Esophagus (tissue), 2 donors: ENCODE results near the gene SLC9A3. TPM values are rescaled to one million over a fixed set of nuclear protein-coding genes. Genes with fewer than 3 reads are reported as not detected.
"Not testable (repeated sequence)": the region's sequence is repeated elsewhere in the genome, so short reads cannot be mapped to it uniquely, and the experiment has no call there.

Experiments used
- H3K27ac ChIP-seq, 2 donors: one replicate each; pipeline ENCODE4 v1.5.1; 2013; ENCODE audit warnings: low read depth in 2 of 2, mild to moderate bottlenecking in 2 of 2, inconsistent platforms in 1 of 2, low read length in 1 of 2, moderate library complexity in 1 of 2
- H3K27me3 ChIP-seq, 2 donors: one replicate each; pipeline ENCODE4 v1.6.1; 2013; ENCODE audit warnings: low read length in 2 of 2, control low read depth in 1 of 2, mild to moderate bottlenecking in 1 of 2; ENCODE audit not compliant: insufficient read depth in 2 of 2, control insufficient read depth in 1 of 2
- H3K36me3 ChIP-seq, 2 donors: one replicate each; pipeline ENCODE4 v1.6.1; 2013; ENCODE audit warnings: low read length in 1 of 2; ENCODE audit not compliant: control insufficient read depth in 2 of 2, insufficient read depth in 2 of 2
- H3K4me1 ChIP-seq, 2 donors: one replicate each; pipeline ENCODE4 v1.6.1; 2013; ENCODE audit warnings: low read length in 1 of 2; ENCODE audit not compliant: control insufficient read depth in 2 of 2, insufficient read depth in 2 of 2
- H3K4me3 ChIP-seq, 2 donors: one replicate each; pipeline ENCODE4 v1.5.1; 2013; ENCODE audit warnings: low read length in 2 of 2, mild to moderate bottlenecking in 2 of 2, low read depth in 1 of 2, moderate library complexity in 1 of 2
- H3K9me3 ChIP-seq, 2 donors: one replicate each; pipeline ENCODE4 v1.6.1; 2013; ENCODE audit warnings: mild to moderate bottlenecking in 2 of 2, low read depth in 1 of 2, low read length in 1 of 2, moderate library complexity in 1 of 2; ENCODE audit not compliant: control insufficient read depth in 2 of 2, insufficient read depth in 1 of 2
- WGBS, 2 donors: extraction: QIAGEN DNeasy Blood & Tissue Kit; methylation state at CpG; one replicate each; pipeline ENCODE4 v1.1.7; 2013; 5-methylcytosine and 5-hydroxymethylcytosine counted together
- polyA plus RNA-seq, 2 donors: library from polyadenylated mRNA; stranded (reverse); fragments of 200-250 nt; gene quantifications; one replicate each; pipeline ENCODE4 v1.2.3, GENCODE V29; 2013
- donor health status: healthy with polysubstance abuse.
- donor health status: Bipolar disorder and iron deficiency.

The SLC9A3 gene
- polyA plus RNA-seq, 2 donors = 1.9 to 4.4 TPM

- no peaks in the 10 kb centered on the region for H3K36me3 ChIP-seq
- no peak overlapping the region for H3K4me3 ChIP-seq
- WGBS, 2 donors = 64 to 69% methylated on average over 18 of the region's 18 CpGs
- H3K27me3 ChIP-seq = peaks cover 0 to 5% of the 10 kb centered on the region in 2 donors
- H3K4me1 ChIP-seq = peaks cover 7 to 16% of the 10 kb centered on the region in 2 donors
- H3K9me3 ChIP-seq = no peaks in the 10 kb centered on the region
- no peak overlapping the region for H3K27ac ChIP-seq
Measured at GRCh38 chr5:478982-479535, 45.2 kb downstream of the SLC9A3 start.

- Histone ChIP-seq H3K27me3 (peaks cover 0 to 5% of the 10 kb centered on the region in 2 donors), H3K36me3 (no peaks in the 10 kb centered on the region), H3K4me1 (peaks cover 7 to 16% of the 10 kb centered on the region in 2 donors), H3K4me3 (no peak overlapping the region), H3K9me3 (no peaks in the 10 kb centered on the region), H3K27ac (no peak overlapping the region)
- WGBS, 2 donors = 57 to 58% methylated on average over 17 of the region's 18 CpGs
Measured at GRCh38 chr5:478369-478981, 45.8 kb downstream of the SLC9A3 start.

GRCh38 chr5:477871-478270, 46.4 kb downstream of the SLC9A3 start:
- H3K4me3 ChIP-seq = no peak overlapping the region
- WGBS, 2 donors = 74 to 83% methylated on average over 13 of the region's 13 CpGs
- H3K27me3 ChIP-seq = peaks cover 0 to 5% of the 10 kb centered on the region in 2 donors
- no peak overlapping the region for H3K27ac ChIP-seq
- no peaks in the 10 kb centered on the region for H3K36me3 ChIP-seq
- H3K4me1 ChIP-seq = peaks cover 7 to 14% of the 10 kb centered on the region in 2 donors
- H3K9me3 ChIP-seq = no peaks in the 10 kb centered on the region

- no peak overlapping the region for H3K4me3 ChIP-seq
- H3K9me3 ChIP-seq = no peaks in the 10 kb centered on the region
- H3K27ac ChIP-seq = no peak overlapping the region
- H3K4me1 ChIP-seq = peaks cover 7 to 14% of the 10 kb centered on the region in 2 donors
- WGBS, 2 donors = 69 to 71% methylated on average over 19 of the region's 19 CpGs
- peaks cover 0 to 5% of the 10 kb centered on the region in 2 donors for H3K27me3 ChIP-seq
- H3K36me3 ChIP-seq = no peaks in the 10 kb centered on the region
Measured at GRCh38 chr5:477247-477646, 47.0 kb downstream of the SLC9A3 start.

- H3K27me3 ChIP-seq = peaks cover 0 to 5% of the 10 kb centered on the region in 2 donors
- H3K4me1 ChIP-seq = peaks cover 7 to 17% of the 10 kb centered on the region in 2 donors
- no peaks in the 10 kb centered on the region for H3K36me3 ChIP-seq
- no peak overlapping the region for H3K4me3 ChIP-seq
- H3K9me3 ChIP-seq = no peaks in the 10 kb centered on the region
- no peak overlapping the region for H3K27ac ChIP-seq
- WGBS, 2 donors = 63 to 70% methylated on average over 9 of the region's 9 CpGs
Measured at GRCh38 chr5:476814-477175, 47.5 kb downstream of the SLC9A3 start.

GRCh38 chr5:476102-476813, 48.0 kb downstream of the SLC9A3 start:
- peaks cover 7 to 21% of the 10 kb centered on the region in 2 donors for H3K4me1 ChIP-seq
- peaks cover 0 to 3% of the 10 kb centered on the region in 2 donors for H3K36me3 ChIP-seq
- H3K27ac ChIP-seq = no peak overlapping the region
- no peaks in the 10 kb centered on the region for H3K9me3 ChIP-seq
- H3K27me3 ChIP-seq = peaks cover 0 to 5% of the 10 kb centered on the region in 2 donors
- 57 to 63% methylated on average over 51 of the region's 51 CpGs for WGBS, 2 donors
- H3K4me3 ChIP-seq = peak overlapping the region in 1 of 2 donors; percentile 3

- Histone ChIP-seq H3K36me3 (peaks cover 0 to 6% of the 10 kb centered on the region in 2 donors), H3K9me3 (no peaks in the 10 kb centered on the region), H3K4me1 (peaks cover 7 to 26% of the 10 kb centered on the region in 2 donors), H3K27me3 (peaks cover 0 to 5% of the 10 kb centered on the region in 2 donors), H3K27ac (peak overlapping the region in 1 of 2 donors; percentile 35), H3K4me3 (peak overlapping the region; percentile 3 to 47)
- 47 to 58% methylated on average over 8 of the region's 8 CpGs for WGBS, 2 donors
Measured at GRCh38 chr5:475704-476101, 48.5 kb downstream of the SLC9A3 start.

- Histone ChIP-seq H3K9me3 (no peaks in the 10 kb centered on the region), H3K4me1 (peaks cover 7 to 26% of the 10 kb centered on the region in 2 donors), H3K4me3 (peak overlapping the region; percentile 32 to 47), H3K36me3 (peaks cover 0 to 9% of the 10 kb centered on the region in 2 donors), H3K27me3 (peaks cover 0 to under 1% of the 10 kb centered on the region in 2 donors), H3K27ac (peak overlapping the region in 1 of 2 donors; percentile 65)
- 14 to 16% methylated on average over 47 to 50 of the region's 50 CpGs for WGBS, 2 donors
Measured at GRCh38 chr5:474840-475661, 49.2 kb downstream of the SLC9A3 start.

- H3K9me3 ChIP-seq, H3K27me3 ChIP-seq: not testable (repeated sequence)
- H3K27ac ChIP-seq = peak overlapping the region in 1 of 2 donors; percentile 65
- H3K4me3 ChIP-seq = peak overlapping the region; percentile 72 to 90
- H3K36me3 ChIP-seq = peaks cover 0 to 14% of the 10 kb centered on the region in 2 donors
- 1 to 2% methylated on average over 7 to 14 of the region's 50 CpGs for WGBS, 2 donors
- peaks cover 7 to 26% of the 10 kb centered on the region in 2 donors for H3K4me1 ChIP-seq
Measured at GRCh38 chr5:474232-474839, 49.9 kb downstream of the SLC9A3 start.
